ENCODE data around the gene ATP2B1. TPM values are rescaled to one million over a fixed set of nuclear protein-coding genes. Genes with fewer than 3 reads are reported as not detected.

ATP2B1 gene
- total RNA-seq, 1 donor from 2014 or later, result 48.9 TPM

GRCh38 chr12:89597210-89597609 is 111.4 kb downstream of the ATP2B1 start:
- H3K4me3 ChIP-seq (ENCODE audit: insufficient read depth, low read depth, low read length), result no peak overlapping the region
- H4K20me1 ChIP-seq (ENCODE audit: insufficient read depth, low read length), result no peaks in the 10 kb centered on the region
- H3K4me2 ChIP-seq (ENCODE audit: low read length), result no peak overlapping the region
- H3K79me2 ChIP-seq (ENCODE audit: insufficient read depth, low read length), result no peaks in the 10 kb centered on the region
- H3K9me3 Mint-ChIP-seq (ENCODE audit: unreplicated experiment), result no peaks in the 10 kb centered on the region
- no peak for FAIRE-seq
- no peak for DNase-seq (ENCODE audit: low read depth)
- TF ChIP-seq EZH2 (IDR thresholded peaks at IDR 0.05; ENCODE audit: insufficient read depth, low read length) (no peak), CTCF (IDR thresholded peaks at IDR 0.05; ENCODE audit: insufficient read depth, low read depth, low read length) (no peak)
- H3K4me3 Mint-ChIP-seq (ENCODE audit: unreplicated experiment), result no peak overlapping the region
- no peaks in the 10 kb centered on the region for H3K4me1 ChIP-seq (ENCODE audit: insufficient read depth, low read length)
- no peak overlapping the region for H3K9ac ChIP-seq (ENCODE audit: low read length)
- H3K36me3 ChIP-seq (ENCODE audit: insufficient read depth, low read length), result peaks cover 8% of the 10 kb centered on the region
- H3K4me1 Mint-ChIP-seq (ENCODE audit: low read depth, unreplicated experiment), result no peaks in the 10 kb centered on the region
- H3K36me3 Mint-ChIP-seq (ENCODE audit: low read depth, unreplicated experiment), result peaks cover 7% of the 10 kb centered on the region
- no peak overlapping the region for H2AFZ ChIP-seq (ENCODE audit: low read depth, low read length)
- no peak overlapping the region for H3K27ac ChIP-seq (ENCODE audit: low read depth, low read length)
- H3K27me3 Mint-ChIP-seq (ENCODE audit: low read depth, unreplicated experiment), result no peaks in the 10 kb centered on the region
- H3K27ac Mint-ChIP-seq (ENCODE audit: unreplicated experiment), result no peak overlapping the region
- H3K9me3 ChIP-seq (ENCODE audit: insufficient read depth, low read depth, low read length), result no peaks in the 10 kb centered on the region
- H3K27me3 ChIP-seq (ENCODE audit: insufficient read depth, low read length), result no peaks in the 10 kb centered on the region

GRCh38 chr12:89593873-89594272 is 114.8 kb downstream of the ATP2B1 start:
- no peak for FAIRE-seq
- no peak overlapping the region for H3K9ac ChIP-seq (ENCODE audit: low read length)

More at GRCh38 chr12:89593873-89594272, 114.8 kb downstream of the ATP2B1 start:
- H3K4me2 ChIP-seq (ENCODE audit: low read length), result no peak overlapping the region
- Mint-ChIP-seq H3K9me3 (ENCODE audit: unreplicated experiment) (no peaks in the 10 kb centered on the region), H3K36me3 (ENCODE audit: low read depth, unreplicated experiment) (peaks cover 5% of the 10 kb centered on the region), H3K4me1 (ENCODE audit: low read depth, unreplicated experiment) (no peaks in the 10 kb centered on the region), H3K27ac (ENCODE audit: unreplicated experiment) (no peak overlapping the region), H3K27me3 (ENCODE audit: low read depth, unreplicated experiment) (no peaks in the 10 kb centered on the region), H3K4me3 (ENCODE audit: unreplicated experiment) (no peak overlapping the region)
- TF ChIP-seq EZH2 (IDR thresholded peaks at IDR 0.05; ENCODE audit: insufficient read depth, low read length) (no peak), CTCF (IDR thresholded peaks at IDR 0.05; ENCODE audit: insufficient read depth, low read depth, low read length) (no peak)
- no peaks in the 10 kb centered on the region for H4K20me1 ChIP-seq (ENCODE audit: insufficient read depth, low read length)
- no peaks in the 10 kb centered on the region for H3K79me2 ChIP-seq (ENCODE audit: insufficient read depth, low read length)
- no peak overlapping the region for H3K4me3 ChIP-seq (ENCODE audit: insufficient read depth, low read depth, low read length)
- no peaks in the 10 kb centered on the region for H3K9me3 ChIP-seq (ENCODE audit: insufficient read depth, low read depth, low read length)
- H3K27ac ChIP-seq (ENCODE audit: low read depth, low read length), result no peak overlapping the region
- peaks cover 19% of the 10 kb centered on the region for H3K36me3 ChIP-seq (ENCODE audit: insufficient read depth, low read length)
- H3K27me3 ChIP-seq (ENCODE audit: insufficient read depth, low read length), result no peaks in the 10 kb centered on the region
- no peak for DNase-seq (ENCODE audit: low read depth)
- no peak overlapping the region for H2AFZ ChIP-seq (ENCODE audit: low read depth, low read length)
- H3K4me1 ChIP-seq (ENCODE audit: insufficient read depth, low read length), result no peaks in the 10 kb centered on the region
